Stimulated activated memory B cell treated with anti-CD40 and anti-IgM and Interleukin-4, amounts not matched to agents 10 μg/mL and 1 μg/mL and 100 μg/mL, for 72 hours (primary cell): ENCODE data around the gene CGB2.
"Not testable (repeated sequence)": the region's sequence is repeated elsewhere in the genome, so short reads cannot be mapped to it uniquely, and the experiment has no call there.

Source experiments
- ATAC-seq: fragments of 150-1000 bp; cut with Tn5 transposase; 2 replicates; pipeline ENCODE4 v1.10.0; 2021
- H3K27ac Mint-ChIP-seq: one replicate; pipeline ENCODE4 v1.8.0; 2022; ENCODE audit warnings: mild to moderate bottlenecking, mixed read lengths
- H3K27me3 Mint-ChIP-seq: one replicate; pipeline ENCODE4 v1.8.0; 2022; ENCODE audit warnings: mixed read lengths
- H3K36me3 Mint-ChIP-seq: one replicate; pipeline ENCODE4 v1.8.0; 2022; ENCODE audit warnings: mixed read lengths
- H3K4me1 Mint-ChIP-seq: one replicate; pipeline ENCODE4 v1.8.0; 2022; ENCODE audit warnings: mixed read lengths
- H3K4me3 Mint-ChIP-seq: one replicate; pipeline ENCODE4 v1.8.0; 2022; ENCODE audit warnings: mild to moderate bottlenecking, moderate library complexity, mixed read lengths
- H3K9me3 Mint-ChIP-seq: one replicate; pipeline ENCODE4 v1.8.0; 2022; ENCODE audit warnings: mixed read lengths

The CGB2 gene

DNA sequence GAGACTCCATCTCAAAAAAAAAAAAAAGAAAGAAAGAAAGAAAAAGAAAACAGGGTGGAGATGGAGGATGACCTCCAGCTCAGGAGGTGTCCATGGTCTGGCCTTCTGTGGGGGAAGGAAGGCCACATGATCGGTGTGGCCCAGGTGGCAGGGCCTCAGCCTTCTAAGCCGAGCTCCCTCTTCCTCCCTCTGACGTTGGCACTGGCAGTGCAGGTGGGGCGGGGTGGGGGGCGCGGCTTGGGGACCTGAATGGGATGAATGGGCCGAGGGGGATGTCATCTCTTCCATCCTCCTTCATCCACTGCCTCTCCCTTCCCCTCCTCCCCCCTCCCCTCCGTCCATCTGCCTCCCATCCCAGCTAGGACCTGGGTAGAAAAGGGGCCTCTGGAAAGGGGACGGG, 8.0 kb downstream of the CGB2 start:
- H3K4me3 Mint-ChIP-seq, H3K36me3 Mint-ChIP-seq, H3K9me3 Mint-ChIP-seq, ATAC-seq, H3K27ac Mint-ChIP-seq, H3K4me1 Mint-ChIP-seq: not testable (repeated sequence)
- peaks cover 29% of the 10 kb centered on the region for H3K27me3 Mint-ChIP-seq

- no peaks in the 10 kb centered on the region for H3K9me3 Mint-ChIP-seq
Observed at GRCh38 chr19:49042177-49042576, 10.5 kb downstream of the CGB2 start.

GRCh38 chr19:49042666-49043065, 11.0 kb downstream of the CGB2 start:
- H3K36me3 Mint-ChIP-seq, H3K9me3 Mint-ChIP-seq, H3K4me3 Mint-ChIP-seq, H3K27ac Mint-ChIP-seq, H3K4me1 Mint-ChIP-seq, ATAC-seq: not testable (repeated sequence)
- H3K27me3 Mint-ChIP-seq: peaks cover 20% of the 10 kb centered on the region

More at GRCh38 chr19:49042177-49042576, 10.5 kb downstream of the CGB2 start:
- Mint-ChIP-seq H3K27me3 (peaks cover 20% of the 10 kb centered on the region), H3K4me1 (no peaks in the 10 kb centered on the region), H3K27ac (no peak overlapping the region), H3K4me3 (no peak overlapping the region), H3K36me3 (no peaks in the 10 kb centered on the region)
- no peak for ATAC-seq

DNA sequence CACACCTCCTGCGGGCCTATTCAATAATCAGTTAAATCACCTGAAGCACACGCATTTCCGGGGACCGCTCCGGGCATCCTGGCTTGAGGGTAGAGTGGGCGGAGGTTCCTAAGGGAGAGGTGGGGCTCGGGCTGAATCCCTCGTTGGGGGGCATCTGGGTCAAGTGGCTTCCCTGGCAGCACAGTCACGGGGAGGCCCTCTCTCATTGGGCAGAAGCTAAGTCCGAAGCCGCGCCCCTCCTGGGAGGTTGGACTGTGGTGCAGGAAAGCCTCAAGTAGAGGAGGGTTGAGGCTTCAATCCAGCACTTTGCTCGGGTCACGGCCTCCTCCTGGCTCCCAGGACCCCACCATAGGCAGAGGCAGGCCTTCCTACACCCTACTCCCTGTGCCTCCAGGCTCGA, 11.9 kb downstream of the CGB2 start, which contains the start of gene CGB5:
CGB5 (plus strand) TSS at position 301 of the 400 bp plus-strand sequence. CDS start 362 bp downstream, outside the sequence.
- not testable (repeated sequence) for H3K9me3 Mint-ChIP-seq, ATAC-seq, H3K4me3 Mint-ChIP-seq, H3K36me3 Mint-ChIP-seq, H3K27ac Mint-ChIP-seq, H3K4me1 Mint-ChIP-seq
- peaks cover 20% of the 10 kb centered on the region for H3K27me3 Mint-ChIP-seq

DNA sequence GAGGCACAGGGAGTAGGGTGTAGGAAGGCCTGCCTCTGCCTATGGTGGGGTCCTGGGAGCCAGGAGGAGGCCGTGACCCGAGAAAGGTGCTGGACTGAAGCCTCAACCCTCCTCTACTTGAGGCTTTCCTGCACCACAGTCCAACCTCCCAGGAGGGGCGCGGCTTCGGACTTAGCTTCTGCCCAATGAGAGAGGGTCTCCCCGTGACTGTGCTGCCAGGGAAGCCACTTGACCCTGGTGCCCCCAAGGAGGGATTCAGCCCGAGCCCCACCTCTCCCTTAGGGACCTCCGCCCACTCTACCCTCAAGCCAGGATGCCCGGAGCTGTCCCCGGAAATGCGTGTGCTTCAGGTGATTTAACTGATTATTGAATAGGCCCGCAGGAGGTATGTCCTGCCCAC, 17.3 kb downstream of the CGB2 start, which contains the start of gene CGB8:
CGB8 (minus strand) TSS at position 101 of the 400 bp plus-strand sequence. CDS start 372 bp downstream, outside the sequence.
- ATAC-seq, H3K27me3 Mint-ChIP-seq, H3K36me3 Mint-ChIP-seq, H3K4me3 Mint-ChIP-seq, H3K9me3 Mint-ChIP-seq, H3K27ac Mint-ChIP-seq, H3K4me1 Mint-ChIP-seq: not testable (repeated sequence)

DNA sequence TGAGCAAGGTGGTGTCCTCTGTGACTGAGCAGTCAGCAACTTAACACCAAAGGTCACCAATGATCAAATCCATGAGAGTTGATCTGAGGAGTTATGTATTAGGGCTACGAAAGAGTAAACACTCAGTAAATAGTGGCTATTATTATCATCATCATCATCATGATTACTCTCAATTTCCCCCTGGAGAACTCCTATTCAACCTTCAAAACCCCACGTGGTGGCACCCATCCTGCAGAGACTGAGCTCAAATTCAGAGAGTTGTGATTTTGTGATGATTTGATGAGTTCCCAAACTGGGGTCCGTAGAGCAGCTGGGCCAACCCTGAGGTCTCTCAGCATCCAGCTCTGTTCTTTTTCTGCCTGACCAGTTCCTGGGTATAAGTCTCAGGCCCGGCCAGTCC, 18.1 kb downstream of the CGB2 start:
- not testable (repeated sequence) for H3K4me3 Mint-ChIP-seq, H3K9me3 Mint-ChIP-seq, H3K36me3 Mint-ChIP-seq, H3K27ac Mint-ChIP-seq, H3K4me1 Mint-ChIP-seq, ATAC-seq
- peaks cover 11% of the 10 kb centered on the region for H3K27me3 Mint-ChIP-seq

GRCh38 chr19:49050376-49051033, 18.8 kb downstream of the CGB2 start:
- ATAC-seq, H3K4me1 Mint-ChIP-seq, H3K36me3 Mint-ChIP-seq, H3K4me3 Mint-ChIP-seq, H3K9me3 Mint-ChIP-seq, H3K27ac Mint-ChIP-seq: not testable (repeated sequence)
- H3K27me3 Mint-ChIP-seq: peaks cover 17% of the 10 kb centered on the region

DNA sequence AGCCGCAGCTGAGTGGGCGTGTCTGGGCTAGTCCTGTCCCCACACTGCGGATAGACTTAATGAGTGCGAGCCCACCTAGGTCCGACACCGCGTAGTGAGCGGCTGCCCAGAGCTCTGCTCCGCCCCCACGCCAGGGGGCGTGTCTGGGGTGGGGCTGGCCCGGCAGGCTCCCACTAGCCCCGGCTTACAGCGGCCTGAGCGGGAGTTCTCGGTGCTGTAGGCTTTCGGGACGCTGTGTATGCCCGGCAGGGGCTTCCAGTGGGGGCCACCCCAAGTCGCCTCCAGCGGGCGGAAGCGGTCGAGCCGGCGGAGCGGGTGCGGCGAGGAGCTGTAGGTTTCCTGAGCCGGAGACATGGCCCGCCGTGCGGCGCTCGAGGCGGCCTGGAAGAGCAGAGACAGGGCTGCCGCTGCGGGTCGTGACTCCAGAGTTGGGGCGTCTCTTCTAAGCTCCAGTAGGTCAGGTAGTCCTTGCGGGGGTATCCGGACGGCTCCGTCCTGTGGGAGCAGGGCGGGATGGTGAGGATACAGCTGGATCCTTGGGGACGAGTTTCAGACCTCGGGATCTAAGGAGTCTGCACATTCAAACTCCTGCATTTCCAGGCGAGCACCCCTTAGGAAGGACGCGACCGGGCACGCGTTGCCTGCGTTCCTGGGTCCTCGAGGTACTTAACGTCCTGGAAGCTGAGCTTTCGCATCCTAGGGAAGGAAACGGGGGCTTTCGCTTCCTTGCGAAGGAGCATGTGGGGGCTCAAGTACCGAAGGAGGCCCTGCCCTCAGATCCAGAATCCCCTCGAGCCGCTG, 24.6 kb downstream of the CGB2 start:
- no peaks in the 10 kb centered on the region for H3K36me3 Mint-ChIP-seq
- H3K4me3 Mint-ChIP-seq: peak overlapping the region; percentile 83
- ATAC-seq: peak; percentile 87
- H3K27me3 Mint-ChIP-seq: peaks cover 70% of the 10 kb centered on the region
- H3K9me3 Mint-ChIP-seq: no peaks in the 10 kb centered on the region
- no peak overlapping the region for H3K27ac Mint-ChIP-seq
- peaks cover 27% of the 10 kb centered on the region for H3K4me1 Mint-ChIP-seq

- H3K4me3 Mint-ChIP-seq: peak overlapping the region; percentile 83
- not testable (repeated sequence) for ATAC-seq, H3K27ac Mint-ChIP-seq, H3K9me3 Mint-ChIP-seq, H3K36me3 Mint-ChIP-seq
- peaks cover 27% of the 10 kb centered on the region for H3K4me1 Mint-ChIP-seq
- peaks cover 78% of the 10 kb centered on the region for H3K27me3 Mint-ChIP-seq
Observed at GRCh38 chr19:49056902-49057596, 25.4 kb downstream of the CGB2 start.

DNA sequence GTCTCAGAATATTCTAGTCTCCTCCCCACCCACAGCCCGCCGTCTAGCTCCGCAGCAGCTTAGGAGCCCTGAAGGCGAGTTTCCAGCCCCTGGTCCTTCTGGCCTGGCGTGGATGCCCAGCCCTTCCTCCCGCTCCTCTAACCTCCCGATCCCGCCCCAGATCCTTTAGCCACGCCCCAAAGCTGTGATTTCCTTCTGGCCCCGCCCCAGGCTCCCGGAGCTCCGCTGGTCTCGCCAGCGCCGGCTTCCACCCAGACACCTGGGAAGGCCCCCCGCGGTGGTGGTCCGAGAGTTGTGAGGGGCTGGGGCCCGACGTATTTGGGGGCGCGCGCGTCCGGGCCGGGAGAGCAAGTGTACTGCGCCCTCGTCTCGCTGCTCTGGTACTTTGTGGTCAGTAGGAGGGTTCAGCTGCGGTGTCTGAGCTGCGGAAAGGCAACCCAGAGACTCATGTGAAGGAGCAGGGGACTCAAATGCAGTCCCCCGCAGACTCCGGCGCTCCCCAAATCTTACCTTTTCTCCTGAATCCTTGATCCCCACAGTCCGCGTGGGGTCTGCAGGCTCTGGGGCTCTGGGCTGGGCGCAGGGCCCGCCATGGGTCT, 26.0 kb downstream of the CGB2 start, which contains the start of gene CGB7:
CGB7 (minus strand) TSS at position 114 of the 599 bp plus-strand sequence. CDS start 2,374 bp downstream, outside the sequence.
- no peaks in the 10 kb centered on the region for H3K9me3 Mint-ChIP-seq
- H3K27me3 Mint-ChIP-seq: peaks cover 78% of the 10 kb centered on the region
- H3K4me3 Mint-ChIP-seq: peak within 1 kb of the TSS; percentile 83
- no peak for ATAC-seq
- no peak within 1 kb of the TSS for H3K27ac Mint-ChIP-seq
- H3K4me1 Mint-ChIP-seq: peaks cover 27% of the 10 kb centered on the region
- no peaks in the 10 kb centered on the region for H3K36me3 Mint-ChIP-seq

- Mint-ChIP-seq H3K27me3 (peaks cover 82% of the 10 kb centered on the region), H3K4me3 (no peak overlapping the region), H3K36me3 (no peaks in the 10 kb centered on the region), H3K4me1 (peaks cover 27% of the 10 kb centered on the region), H3K9me3 (no peaks in the 10 kb centered on the region), H3K27ac (no peak overlapping the region)
- no peak for ATAC-seq
Observed at GRCh38 chr19:49058562-49058961, 26.9 kb downstream of the CGB2 start.

- no peaks in the 10 kb centered on the region for H3K36me3 Mint-ChIP-seq
- ATAC-seq: no peak
- H3K4me1 Mint-ChIP-seq: peaks cover 27% of the 10 kb centered on the region
- H3K27me3 Mint-ChIP-seq: peaks cover 82% of the 10 kb centered on the region
- no peak overlapping the region for H3K4me3 Mint-ChIP-seq
- no peaks in the 10 kb centered on the region for H3K9me3 Mint-ChIP-seq
- no peak overlapping the region for H3K27ac Mint-ChIP-seq
Observed at GRCh38 chr19:49059053-49059452, 27.4 kb downstream of the CGB2 start.

GRCh38 chr19:49061000-49061399, 29.3 kb downstream of the CGB2 start:
- no peak for ATAC-seq
- H3K27ac Mint-ChIP-seq: no peak overlapping the region
- H3K27me3 Mint-ChIP-seq: peaks cover 83% of the 10 kb centered on the region
- H3K9me3 Mint-ChIP-seq: no peaks in the 10 kb centered on the region
- H3K36me3 Mint-ChIP-seq: no peaks in the 10 kb centered on the region
- no peak overlapping the region for H3K4me3 Mint-ChIP-seq
- H3K4me1 Mint-ChIP-seq: peaks cover 26% of the 10 kb centered on the region

- H3K9me3 Mint-ChIP-seq: no peaks in the 10 kb centered on the region
- H3K4me3 Mint-ChIP-seq: no peak overlapping the region
- ATAC-seq: peak; percentile 31
- H3K27ac Mint-ChIP-seq: no peak overlapping the region
- no peaks in the 10 kb centered on the region for H3K36me3 Mint-ChIP-seq
- H3K27me3 Mint-ChIP-seq: peaks cover 83% of the 10 kb centered on the region
- H3K4me1 Mint-ChIP-seq: peaks cover 21% of the 10 kb centered on the region
Observed at GRCh38 chr19:49061445-49061844, 29.8 kb downstream of the CGB2 start.
